ENCODE measurements around the gene LPCAT3. TPM values are rescaled to one million over a fixed set of nuclear protein-coding genes. Genes with fewer than 3 reads are reported as not detected.

The LPCAT3 gene
- total RNA-seq, 1 donor from 2014 or later = 40.2 TPM

GRCh38 chr12:7047306-7047705, 29.0 kb upstream of the LPCAT3 start:
- DNase-seq (ENCODE audit: low spot score) = no peak
- peaks cover 19% of the 10 kb centered on the region for H3K4me1 Mint-ChIP-seq (ENCODE audit: unreplicated experiment)
- H3K4me3 Mint-ChIP-seq (ENCODE audit: unreplicated experiment) = no peak overlapping the region
- H3K36me3 Mint-ChIP-seq (ENCODE audit: low read depth, unreplicated experiment) = no peaks in the 10 kb centered on the region
- no peak overlapping the region for H3K27ac Mint-ChIP-seq (ENCODE audit: unreplicated experiment)
- no peaks in the 10 kb centered on the region for H3K9me3 Mint-ChIP-seq (ENCODE audit: unreplicated experiment)
- H3K27me3 Mint-ChIP-seq (ENCODE audit: unreplicated experiment) = peaks cover 5% of the 10 kb centered on the region
- TF ChIP-seq, protein P1, sequence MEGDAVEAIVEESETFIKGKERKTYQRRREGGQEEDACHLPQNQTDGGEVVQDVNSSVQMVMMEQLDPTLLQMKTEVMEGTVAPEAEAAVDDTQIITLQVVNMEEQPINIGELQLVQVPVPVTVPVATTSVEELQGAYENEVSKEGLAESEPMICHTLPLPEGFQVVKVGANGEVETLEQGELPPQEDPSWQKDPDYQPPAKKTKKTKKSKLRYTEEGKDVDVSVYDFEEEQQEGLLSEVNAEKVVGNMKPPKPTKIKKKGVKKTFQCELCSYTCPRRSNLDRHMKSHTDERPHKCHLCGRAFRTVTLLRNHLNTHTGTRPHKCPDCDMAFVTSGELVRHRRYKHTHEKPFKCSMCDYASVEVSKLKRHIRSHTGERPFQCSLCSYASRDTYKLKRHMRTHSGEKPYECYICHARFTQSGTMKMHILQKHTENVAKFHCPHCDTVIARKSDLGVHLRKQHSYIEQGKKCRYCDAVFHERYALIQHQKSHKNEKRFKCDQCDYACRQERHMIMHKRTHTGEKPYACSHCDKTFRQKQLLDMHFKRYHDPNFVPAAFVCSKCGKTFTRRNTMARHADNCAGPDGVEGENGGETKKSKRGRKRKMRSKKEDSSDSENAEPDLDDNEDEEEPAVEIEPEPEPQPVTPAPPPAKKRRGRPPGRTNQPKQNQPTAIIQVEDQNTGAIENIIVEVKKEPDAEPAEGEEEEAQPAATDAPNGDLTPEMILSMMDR (IDR thresholded peaks at IDR 0.05; ENCODE audit: unreplicated experiment) = no peak

- H3K9me3 Mint-ChIP-seq (ENCODE audit: unreplicated experiment) = no peaks in the 10 kb centered on the region
- DNase-seq (ENCODE audit: low spot score) = no peak
- peaks cover 5% of the 10 kb centered on the region for H3K27me3 Mint-ChIP-seq (ENCODE audit: unreplicated experiment)
- H3K4me3 Mint-ChIP-seq (ENCODE audit: unreplicated experiment) = no peak overlapping the region
- TF ChIP-seq, protein P1 (IDR thresholded peaks at IDR 0.05; ENCODE audit: unreplicated experiment) = no peak
- no peak overlapping the region for H3K27ac Mint-ChIP-seq (ENCODE audit: unreplicated experiment)
- no peaks in the 10 kb centered on the region for H3K36me3 Mint-ChIP-seq (ENCODE audit: low read depth, unreplicated experiment)
- H3K4me1 Mint-ChIP-seq (ENCODE audit: unreplicated experiment) = peaks cover 19% of the 10 kb centered on the region
Observed at GRCh38 chr12:7046383-7047105, 28.3 kb upstream of the LPCAT3 start.

GRCh38 chr12:7045913-7046312, 27.6 kb upstream of the LPCAT3 start:
- H3K36me3 Mint-ChIP-seq (ENCODE audit: low read depth, unreplicated experiment) = no peaks in the 10 kb centered on the region
- H3K9me3 Mint-ChIP-seq (ENCODE audit: unreplicated experiment) = no peaks in the 10 kb centered on the region
- peaks cover 5% of the 10 kb centered on the region for H3K27me3 Mint-ChIP-seq (ENCODE audit: unreplicated experiment)
- no peak overlapping the region for H3K4me3 Mint-ChIP-seq (ENCODE audit: unreplicated experiment)
- TF ChIP-seq, protein P1 (IDR thresholded peaks at IDR 0.05; ENCODE audit: unreplicated experiment) = no peak
- no peak overlapping the region for H3K27ac Mint-ChIP-seq (ENCODE audit: unreplicated experiment)
- H3K4me1 Mint-ChIP-seq (ENCODE audit: unreplicated experiment) = peaks cover 19% of the 10 kb centered on the region
- DNase-seq (ENCODE audit: low spot score) = no peak

DNA sequence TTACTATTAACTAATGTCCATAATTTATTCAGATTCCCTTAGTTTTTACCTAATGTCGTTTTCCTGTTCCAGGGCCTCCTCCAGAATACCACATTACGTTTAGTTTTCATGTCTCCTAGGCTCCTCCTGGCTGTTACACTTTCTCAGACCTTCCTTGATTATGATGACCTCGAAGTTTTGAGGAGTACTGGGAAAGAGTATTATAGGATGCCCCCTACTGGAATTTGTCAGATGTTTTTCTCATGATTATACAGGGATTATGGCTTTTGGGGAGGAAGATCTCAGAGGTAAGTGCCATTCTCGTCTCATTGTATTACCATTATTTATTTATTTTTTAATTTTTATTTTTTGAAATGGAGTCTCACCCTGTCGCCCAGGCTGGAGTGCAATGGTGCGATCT, 24.6 kb upstream of the LPCAT3 start:
- Mint-ChIP-seq H3K4me3 (ENCODE audit: unreplicated experiment) (no peak overlapping the region), H3K27ac (ENCODE audit: unreplicated experiment) (no peak overlapping the region), H3K9me3 (ENCODE audit: unreplicated experiment) (no peaks in the 10 kb centered on the region), H3K27me3 (ENCODE audit: unreplicated experiment) (peaks cover 3% of the 10 kb centered on the region), H3K36me3 (ENCODE audit: low read depth, unreplicated experiment) (peaks cover 6% of the 10 kb centered on the region), H3K4me1 (ENCODE audit: unreplicated experiment) (peaks cover 17% of the 10 kb centered on the region)
- DNase-seq (ENCODE audit: low spot score) = no peak
- TF ChIP-seq, protein P1 (IDR thresholded peaks at IDR 0.05; ENCODE audit: unreplicated experiment) = peak; percentile 46

- no peak overlapping the region for H3K27ac Mint-ChIP-seq (ENCODE audit: unreplicated experiment)
- H3K9me3 Mint-ChIP-seq (ENCODE audit: unreplicated experiment) = no peaks in the 10 kb centered on the region
- DNase-seq (ENCODE audit: low spot score) = no peak
- no peak overlapping the region for H3K4me3 Mint-ChIP-seq (ENCODE audit: unreplicated experiment)
- no peaks in the 10 kb centered on the region for H3K4me1 Mint-ChIP-seq (ENCODE audit: unreplicated experiment)
- TF ChIP-seq, protein P1 (IDR thresholded peaks at IDR 0.05; ENCODE audit: unreplicated experiment) = no peak
- H3K27me3 Mint-ChIP-seq (ENCODE audit: unreplicated experiment) = peaks cover 4% of the 10 kb centered on the region
- peaks cover 6% of the 10 kb centered on the region for H3K36me3 Mint-ChIP-seq (ENCODE audit: low read depth, unreplicated experiment)
Observed at GRCh38 chr12:7039403-7039802, 21.1 kb upstream of the LPCAT3 start.

All from endothelial cell (in vitro differentiated cells).